Suprapubic skin (tissue), 3 donors: ENCODE results near the gene KDELR3.

Experiments
- CTCF ChIP-seq, 2 donors: fragments of 200-600 bp in 1 of 2; fragments of 450-650 bp in 1 of 2; sonication (generic) in 1 of 2; IDR thresholded peaks; one replicate each; pipeline ENCODE4 v1.5.1; 2016 to 2019; ENCODE audit warnings: antibody characterized with exemption in 2 of 2, mild to moderate bottlenecking in 1 of 2, moderate library complexity in 1 of 2
- POLR2A ChIP-seq, 2 donors: fragments of 450-650 bp; IDR thresholded peaks; one replicate each; pipeline ENCODE4 v1.6.1; 2017; ENCODE audit warnings: antibody characterized with exemption in 2 of 2, mild to moderate bottlenecking in 2 of 2, moderate library complexity in 2 of 2

- no peak for TF ChIP-seq CTCF (IDR thresholded peaks at IDR 0.05)
- no peak for TF ChIP-seq POLR2A (IDR thresholded peaks at IDR 0.05)
Observed at GRCh38 chr22:38494498-38494897, 26.6 kb downstream of the KDELR3 start.
